Measurements from ENCODE around the gene PPARD.

DNA sequence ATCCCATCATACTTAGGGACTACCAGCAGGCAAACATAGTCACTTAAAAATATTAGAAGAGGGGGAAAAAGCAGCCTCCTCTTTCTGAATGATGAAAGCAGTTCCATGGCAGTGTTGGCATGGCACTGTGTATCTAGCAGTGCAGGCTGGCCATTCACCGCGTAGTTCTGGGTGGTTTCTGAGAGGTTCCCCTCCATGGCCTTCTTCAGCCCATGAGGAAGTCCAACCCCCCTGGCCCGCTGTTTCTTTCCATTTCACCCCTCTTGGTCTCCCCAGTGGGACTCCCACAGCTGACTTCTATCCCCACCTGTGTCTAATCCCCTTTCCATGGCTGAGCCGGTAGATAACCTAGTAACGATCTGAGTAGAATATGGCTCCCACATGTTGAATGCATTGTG lies 17.0 kb downstream of the PPARD start:
- no peak for TF ChIP-seq EZH2 (IDR thresholded peaks at IDR 0.05; ENCODE audit: borderline replicate concordance)
- TF ChIP-seq, protein P1, sequence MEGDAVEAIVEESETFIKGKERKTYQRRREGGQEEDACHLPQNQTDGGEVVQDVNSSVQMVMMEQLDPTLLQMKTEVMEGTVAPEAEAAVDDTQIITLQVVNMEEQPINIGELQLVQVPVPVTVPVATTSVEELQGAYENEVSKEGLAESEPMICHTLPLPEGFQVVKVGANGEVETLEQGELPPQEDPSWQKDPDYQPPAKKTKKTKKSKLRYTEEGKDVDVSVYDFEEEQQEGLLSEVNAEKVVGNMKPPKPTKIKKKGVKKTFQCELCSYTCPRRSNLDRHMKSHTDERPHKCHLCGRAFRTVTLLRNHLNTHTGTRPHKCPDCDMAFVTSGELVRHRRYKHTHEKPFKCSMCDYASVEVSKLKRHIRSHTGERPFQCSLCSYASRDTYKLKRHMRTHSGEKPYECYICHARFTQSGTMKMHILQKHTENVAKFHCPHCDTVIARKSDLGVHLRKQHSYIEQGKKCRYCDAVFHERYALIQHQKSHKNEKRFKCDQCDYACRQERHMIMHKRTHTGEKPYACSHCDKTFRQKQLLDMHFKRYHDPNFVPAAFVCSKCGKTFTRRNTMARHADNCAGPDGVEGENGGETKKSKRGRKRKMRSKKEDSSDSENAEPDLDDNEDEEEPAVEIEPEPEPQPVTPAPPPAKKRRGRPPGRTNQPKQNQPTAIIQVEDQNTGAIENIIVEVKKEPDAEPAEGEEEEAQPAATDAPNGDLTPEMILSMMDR (IDR thresholded peaks at IDR 0.05; ENCODE audit: poor library complexity) = no peak
